GM12864 (cell line): ENCODE measurements around the gene VWA3B.

ENCODE experiments used
- DNase-seq: peaks from one replicate; pipeline ENCODE4 v3.0.0-alpha.2; 2011; ENCODE audit warnings: low read depth
- H3K4me3 ChIP-seq: 2 replicates; pipeline ENCODE4 v1.5.1; 2011; ENCODE audit warnings: mild to moderate bottlenecking, low read depth, low read length, control low read depth
- CTCF ChIP-seq: IDR thresholded peaks from 2 replicates; pipeline ENCODE4 v1.5.1; 2011; ENCODE audit warnings: low read depth, mild to moderate bottlenecking, moderate library complexity, low read length, control low read depth, inconsistent platforms; ENCODE audit errors: missing control alignments

VWA3B gene

GRCh38 chr2:98341241-98341640, 254.3 kb downstream of the VWA3B start:
- TF ChIP-seq CTCF = no peak
- H3K4me3 ChIP-seq = no peak overlapping the region
- DNase-seq = no peak

GRCh38 chr2:98343285-98343684, 256.3 kb downstream of the VWA3B start:
- no peak for TF ChIP-seq CTCF
- H3K4me3 ChIP-seq = no peak overlapping the region
- no peak for DNase-seq

GRCh38 chr2:98346311-98347236, 259.6 kb downstream of the VWA3B start, which contains the start of gene CNGA3:
TSS of gene CNGA3 (plus strand) at chr2:98346456. CDS start at chr2:98369976, 23,520 bp downstream.
- TF ChIP-seq CTCF = no peak
- no peak for DNase-seq
- no peak within 1 kb of the TSS for H3K4me3 ChIP-seq

- no peak overlapping the region for H3K4me3 ChIP-seq
- no peak for TF ChIP-seq CTCF
- DNase-seq = no peak
Observed at GRCh38 chr2:98347298-98348065, 260.5 kb downstream of the VWA3B start.

GRCh38 chr2:98348066-98348561, 261.1 kb downstream of the VWA3B start:
- DNase-seq = no peak
- H3K4me3 ChIP-seq = no peak overlapping the region
- TF ChIP-seq CTCF = no peak

DNA sequence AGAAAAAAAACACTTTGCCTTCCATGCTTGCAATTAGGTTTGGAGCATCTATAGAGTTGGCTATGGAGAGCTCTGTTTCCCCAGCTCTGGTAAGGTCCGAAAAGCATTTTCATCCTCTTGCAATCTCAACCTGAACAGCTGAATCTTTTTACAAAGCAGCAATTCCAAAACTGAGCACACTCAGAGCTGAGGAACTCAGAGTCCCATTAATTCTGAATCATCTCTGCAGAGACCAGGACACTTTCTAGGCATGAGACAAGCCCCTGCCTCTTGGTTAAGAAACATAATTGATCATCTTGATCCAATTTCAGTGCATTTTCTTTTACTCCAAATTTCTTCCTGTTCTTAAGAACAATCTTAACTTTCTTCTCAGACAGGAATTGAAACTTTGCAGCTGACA, 263.4 kb downstream of the VWA3B start:
- TF ChIP-seq CTCF = no peak
- no peak for DNase-seq
- no peak overlapping the region for H3K4me3 ChIP-seq
